ENCODE data around the gene TMEM116. TPM values are rescaled to one million over a fixed set of nuclear protein-coding genes. Genes with fewer than 3 reads are reported as not detected.

TMEM116 gene
- 2.1 and 3.5 TPM in 2 replicates for total RNA-seq

GRCh38 chr12:112012775-112013600 lies at the start of gene TMEM116, which contains the start of gene ERP29:
Gene TMEM116 (minus strand): TSS chr12:112013165. CDS start chr12:112005270, 7,895 bp downstream.
Gene ERP29 (plus strand): TSS chr12:112013426. CDS start chr12:112013466, 40 bp downstream.

Other genes with a start within 250 kb of the TMEM116 start
- 19.3 and 61.5 TPM in 2 replicates for gene ALDH2, start 246.2 kb downstream of the TMEM116 start, total RNA-seq
- 15.7 and 38.9 TPM in 2 replicates for gene MAPKAPK5, start 170.9 kb downstream of the TMEM116 start, total RNA-seq
- 76.7 and 92.9 TPM in 2 replicates for gene ERP29, start 261 bp upstream of the TMEM116 start, total RNA-seq
- gene NAA25, start 95.6 kb upstream of the TMEM116 start, total RNA-seq, result 10.5 and 28.1 TPM in 2 replicates
- 19.6 and 44.4 TPM in 2 replicates for gene TRAFD1, start 112.4 kb upstream of the TMEM116 start, total RNA-seq

Measured in bladder microvascular endothelial cell (primary cell).